Activated naive CD4-positive, alpha-beta T cell treated with anti-CD3 and anti-CD28 coated beads, Interleukin-2, amount 50 U/mL, for 72 hours (primary cell): Measurements from ENCODE around the gene BGLAP. TPM values are rescaled to one million over a fixed set of nuclear protein-coding genes. Genes with fewer than 3 reads are reported as not detected.

Experiments used
- ATAC-seq, 2 donors: fragments of 150-1000 bp; cut with Tn5 transposase; 2 replicates each; pipeline ENCODE4 v1.10.0; 2021; ENCODE audit warnings: mild to moderate bottlenecking in 2 of 2, moderate library complexity in 2 of 2
- DNase-seq, 2 donors: peaks; one replicate each; pipeline ENCODE4 v3.0.0; 2021 to 2022; ENCODE audit warnings: low spot score in 2 of 2
- H3K27ac Mint-ChIP-seq, 2 donors: one replicate each; pipeline ENCODE4 v1.8.0; 2022; ENCODE audit warnings: mild to moderate bottlenecking in 2 of 2, mixed read lengths in 2 of 2
- H3K36me3 Mint-ChIP-seq, 2 donors: one replicate each; pipeline ENCODE4 v1.8.0; 2022; ENCODE audit warnings: mixed read lengths in 2 of 2
- H3K9me3 Mint-ChIP-seq, 2 donors: one replicate each; pipeline ENCODE4 v1.8.0; 2022; ENCODE audit warnings: mixed read lengths in 2 of 2
- total RNA-seq, 2 donors: library from RNA; stranded (reverse); gene quantifications; one replicate each; pipeline ENCODE4 v1.2.3, GENCODE V29; 2022

BGLAP gene
- total RNA-seq, 2 donors from 2014 or later = 4.3 to 9.7 TPM

- H3K27ac Mint-ChIP-seq = peak overlapping the region; percentile 100
- ATAC-seq (peak; percentile 35 to 69), DNase-seq (peak in 1 of 2 donors; percentile 61)
- H3K9me3 Mint-ChIP-seq = peaks cover 13 to 14% of the 10 kb centered on the region in 2 donors
- peaks cover 42 to 65% of the 10 kb centered on the region in 2 donors for H3K36me3 Mint-ChIP-seq
Observed at GRCh38 chr1:156217871-156218270, 24.1 kb upstream of the BGLAP start.

- Mint-ChIP-seq H3K27ac (peak overlapping the region; percentile 100), H3K9me3 (peaks cover 10 to 13% of the 10 kb centered on the region in 2 donors), H3K36me3 (peaks cover 27 to 51% of the 10 kb centered on the region in 2 donors)
- DNase-seq (no peak), ATAC-seq (no peak)
Observed at GRCh38 chr1:156220226-156220625, 21.8 kb upstream of the BGLAP start.

GRCh38 chr1:156221986-156222692 lies 19.8 kb upstream of the BGLAP start:
- ATAC-seq (no peak), DNase-seq (no peak)
- peaks cover 10 to 13% of the 10 kb centered on the region in 2 donors for H3K9me3 Mint-ChIP-seq
- peak overlapping the region; percentile 100 for H3K27ac Mint-ChIP-seq
- H3K36me3 Mint-ChIP-seq = peaks cover 33 to 59% of the 10 kb centered on the region in 2 donors

- H3K36me3 Mint-ChIP-seq = peaks cover 32 to 58% of the 10 kb centered on the region in 2 donors
- DNase-seq (no peak), ATAC-seq (no peak)
- H3K27ac Mint-ChIP-seq = peak overlapping the region; percentile 89 to 97
- H3K9me3 Mint-ChIP-seq = peaks cover 6 to 13% of the 10 kb centered on the region in 2 donors
Observed at GRCh38 chr1:156225677-156226014, 16.3 kb upstream of the BGLAP start.

GRCh38 chr1:156226116-156226538 lies 15.9 kb upstream of the BGLAP start:
- DNase-seq = no peak
- Mint-ChIP-seq H3K9me3 (peaks cover 3 to 10% of the 10 kb centered on the region in 2 donors), H3K36me3 (peaks cover 27 to 53% of the 10 kb centered on the region in 2 donors), H3K27ac (peak overlapping the region; percentile 89 to 97)
- ATAC-seq = peak; percentile 4 to 41

- DNase-seq (no peak), ATAC-seq (no peak)
- Mint-ChIP-seq H3K9me3 (peaks cover 0 to 3% of the 10 kb centered on the region in 2 donors), H3K36me3 (peaks cover 21 to 46% of the 10 kb centered on the region in 2 donors), H3K27ac (peak overlapping the region; percentile 89 to 97)
Observed at GRCh38 chr1:156226782-156227181, 15.2 kb upstream of the BGLAP start.

GRCh38 chr1:156228501-156228900 lies 13.5 kb upstream of the BGLAP start:
- DNase-seq = no peak
- Mint-ChIP-seq H3K9me3 (no peaks in the 10 kb centered on the region), H3K27ac (peak overlapping the region; percentile 52 to 91), H3K36me3 (peaks cover 12 to 35% of the 10 kb centered on the region in 2 donors)
- ATAC-seq = peak in 1 of 2 donors; percentile 36

GRCh38 chr1:156229809-156230472 lies 12.0 kb upstream of the BGLAP start:
- ATAC-seq (no peak), DNase-seq (no peak)
- H3K9me3 Mint-ChIP-seq = no peaks in the 10 kb centered on the region
- peak overlapping the region; percentile 17 to 48 for H3K27ac Mint-ChIP-seq
- H3K36me3 Mint-ChIP-seq = peaks cover 12 to 31% of the 10 kb centered on the region in 2 donors

- ATAC-seq = no peak
- peak overlapping the region; percentile 2 to 48 for H3K27ac Mint-ChIP-seq
- DNase-seq = no peak
- no peaks in the 10 kb centered on the region for H3K9me3 Mint-ChIP-seq
- H3K36me3 Mint-ChIP-seq = peaks cover 12 to 32% of the 10 kb centered on the region in 2 donors
Observed at GRCh38 chr1:156230473-156230837, 11.5 kb upstream of the BGLAP start.

- Mint-ChIP-seq H3K36me3 (peaks cover 6 to 33% of the 10 kb centered on the region in 2 donors), H3K27ac (peak overlapping the region in 1 of 2 donors; percentile 15), H3K9me3 (no peaks in the 10 kb centered on the region)
- DNase-seq (no peak), ATAC-seq (no peak)
Observed at GRCh38 chr1:156232201-156232894, 9.6 kb upstream of the BGLAP start.

GRCh38 chr1:156233426-156234127 lies 8.4 kb upstream of the BGLAP start:
- no peak overlapping the region for H3K27ac Mint-ChIP-seq
- H3K9me3 Mint-ChIP-seq = no peaks in the 10 kb centered on the region
- DNase-seq = no peak
- H3K36me3 Mint-ChIP-seq = peaks cover 6 to 33% of the 10 kb centered on the region in 2 donors
- no peak for ATAC-seq

- H3K36me3 Mint-ChIP-seq = peaks cover 9 to 28% of the 10 kb centered on the region in 2 donors
- no peak for DNase-seq
- ATAC-seq = no peak
- H3K27ac Mint-ChIP-seq = no peak overlapping the region
- H3K9me3 Mint-ChIP-seq = no peaks in the 10 kb centered on the region
Observed at GRCh38 chr1:156236164-156236563, 5.8 kb upstream of the BGLAP start.

- ATAC-seq = peak in 1 of 2 donors; percentile 17
- no peaks in the 10 kb centered on the region for H3K9me3 Mint-ChIP-seq
- peak overlapping the region; percentile 7 to 86 for H3K27ac Mint-ChIP-seq
- H3K36me3 Mint-ChIP-seq = peaks cover 9 to 28% of the 10 kb centered on the region in 2 donors
- no peak for DNase-seq
Observed at GRCh38 chr1:156238248-156238647, 3.7 kb upstream of the BGLAP start.

- DNase-seq (no peak), ATAC-seq (no peak)
- peaks cover 9 to 22% of the 10 kb centered on the region in 2 donors for H3K36me3 Mint-ChIP-seq
- H3K27ac Mint-ChIP-seq = peak overlapping the region; percentile 22 to 58
- H3K9me3 Mint-ChIP-seq = no peaks in the 10 kb centered on the region
Observed at GRCh38 chr1:156241311-156241811, 623 bp upstream of the BGLAP start.

- H3K36me3 Mint-ChIP-seq = peaks cover 9 to 16% of the 10 kb centered on the region in 2 donors
- no peak for DNase-seq
- no peak for ATAC-seq
- peak overlapping the region in 1 of 2 donors; percentile 60 for H3K27ac Mint-ChIP-seq
- H3K9me3 Mint-ChIP-seq = no peaks in the 10 kb centered on the region
Observed at GRCh38 chr1:156242738-156243137, 754 bp downstream of the BGLAP start.

GRCh38 chr1:156244126-156244525 lies 2.1 kb downstream of the BGLAP start:
- no peak for DNase-seq
- Mint-ChIP-seq H3K36me3 (peaks cover 0 to 6% of the 10 kb centered on the region in 2 donors), H3K27ac (peak overlapping the region in 1 of 2 donors; percentile 71), H3K9me3 (no peaks in the 10 kb centered on the region)
- no peak for ATAC-seq
